OCI-LY7 (cell line): ENCODE measurements around the gene MAP4K5.

Experiments used
- CTCF ChIP-seq: fragments of 200-600 bp; sonication (generic); conservative IDR thresholded peaks from 2 replicates; pipeline ENCODE4 v1.5.1; 2014; ENCODE audit warnings: mild to moderate bottlenecking, antibody characterized with exemption, low read length, moderate library complexity, mixed read lengths
- EZH2phosphoT487 ChIP-seq: fragments of 200-600 bp; sonication (generic); IDR thresholded peaks from 2 replicates; pipeline ENCODE4 v1.6.1; 2018; ENCODE audit warnings: low read depth, borderline replicate concordance, mild to moderate bottlenecking, mixed run types, antibody characterized with exemption, low read length, moderate library complexity, mixed read lengths

- TF ChIP-seq CTCF, result peak; percentile 85
- TF ChIP-seq EZH2phosphoT487, result no peak
Measured at GRCh38 chr14:50532502-50533240, at the start of gene MAP4K5.
